HL-60 (cell line): ENCODE measurements around the gene LIX1L.

ENCODE experiments used
- CTCF ChIP-seq: IDR thresholded peaks from one replicate; pipeline ENCODE4 v1.5.1; 2011; ENCODE audit warnings: low read length, control low read depth, inconsistent platforms; ENCODE audit not compliant: insufficient read depth
- GABPA ChIP-seq: IDR thresholded peaks from 2 replicates; pipeline ENCODE4 v1.6.1; 2012; ENCODE audit warnings: low read depth
- POLR2AphosphoS5 ChIP-seq: IDR thresholded peaks from 2 replicates; pipeline ENCODE4 v1.6.1; 2012; ENCODE audit warnings: low read depth
- REST ChIP-seq: IDR thresholded peaks from 2 replicates; pipeline ENCODE4 v1.6.1; 2012; ENCODE audit warnings: low read depth; ENCODE audit not compliant: insufficient replicate concordance

GRCh38 chr1:145992958-145993617 lies 35.3 kb upstream of the LIX1L start:
- TF ChIP-seq CTCF, result no peak
- TF ChIP-seq POLR2AphosphoS5, result no peak
- no peak for TF ChIP-seq REST
- TF ChIP-seq GABPA, result no peak
